AG09319 (cell line): ENCODE data around the gene ZFYVE16.

ENCODE experiments used
- DNase-seq: peaks from one replicate; pipeline ENCODE4 v3.0.0-alpha.2; 2010; ENCODE audit warnings: low read depth; ENCODE audit errors: extremely low read depth
- CTCF ChIP-seq: IDR thresholded peaks from 2 replicates; pipeline ENCODE4 v1.5.1; 2011; ENCODE audit warnings: low read depth, mild to moderate bottlenecking, inconsistent platforms, low read length, moderate library complexity

Gene ZFYVE16

GRCh38 chr5:80403782-80404181 lies 4.1 kb upstream of the ZFYVE16 start:
- TF ChIP-seq CTCF = no peak
- DNase-seq = no peak

GRCh38 chr5:80406980-80407734 lies 707 bp upstream of the ZFYVE16 start:
- DNase-seq = no peak
- no peak for TF ChIP-seq CTCF

DNA sequence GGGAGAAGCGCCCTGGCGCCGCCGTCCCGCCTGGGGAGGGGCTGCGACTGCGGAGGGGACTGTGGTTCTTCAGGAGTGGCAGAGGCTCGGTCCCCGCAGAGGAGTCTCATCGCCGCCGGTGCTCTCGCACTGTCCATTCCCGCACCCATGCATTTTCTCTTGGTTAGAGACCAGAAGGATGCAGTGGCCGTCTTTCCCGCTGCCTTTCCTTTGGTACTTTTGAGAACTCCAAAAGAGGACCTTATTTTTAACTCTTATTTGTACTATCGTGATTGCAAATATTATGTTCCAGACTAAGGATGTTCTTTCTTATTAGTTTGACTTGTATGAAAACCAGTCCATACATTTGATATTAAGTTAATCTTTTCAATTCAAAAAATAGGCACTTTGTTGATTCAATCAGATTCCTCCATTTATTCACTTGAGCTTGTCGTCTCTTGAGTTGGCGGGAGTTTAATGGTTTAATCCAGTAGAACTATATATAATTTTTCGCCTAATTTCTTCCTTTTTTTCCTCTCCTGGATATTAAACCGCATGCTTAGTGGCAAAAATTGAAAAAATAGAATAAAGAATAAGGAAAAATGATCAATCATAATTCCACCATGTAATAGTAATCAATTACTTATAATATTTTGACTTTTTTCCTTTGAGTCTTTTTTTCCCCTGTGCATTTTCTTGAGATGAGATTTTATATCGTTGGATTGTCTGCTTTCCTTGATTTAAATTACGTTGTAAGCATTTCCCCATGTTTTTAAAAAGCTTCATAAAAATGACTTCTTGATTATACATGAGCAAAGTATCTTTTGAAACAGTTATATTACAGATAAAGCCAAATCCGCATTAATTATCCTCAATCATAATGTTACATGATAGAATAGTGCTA lies 861 bp downstream of the ZFYVE16 start:
- no peak for TF ChIP-seq CTCF
- DNase-seq = no peak

DNA sequence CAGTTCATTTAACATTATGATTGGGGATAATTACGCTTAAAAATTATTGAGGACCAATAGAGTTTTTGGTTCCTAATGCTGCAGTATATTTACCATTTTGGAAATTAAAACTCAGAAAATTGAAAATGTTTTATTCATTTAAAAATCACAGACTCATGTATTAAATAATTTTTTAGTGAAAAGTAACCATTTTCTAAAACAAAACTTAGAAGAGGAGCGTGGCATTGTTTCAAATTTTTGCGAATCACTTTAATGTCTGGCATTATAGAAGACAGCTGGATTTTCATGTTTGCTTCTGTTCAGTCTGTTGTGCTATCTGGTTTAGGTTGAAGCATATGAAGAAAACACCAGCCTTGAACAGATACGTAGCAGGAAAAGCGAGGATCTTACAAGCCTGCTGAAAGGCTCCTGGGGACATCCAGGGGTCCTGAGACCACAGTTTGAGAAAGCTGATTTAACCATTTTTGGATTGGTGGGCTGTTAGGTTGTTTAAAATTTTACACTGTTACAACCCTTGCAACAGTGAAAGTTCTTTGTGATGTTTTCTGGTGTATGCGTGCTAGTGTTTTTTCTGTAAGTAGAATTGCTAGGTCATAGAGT lies 1.6 kb downstream of the ZFYVE16 start:
- TF ChIP-seq CTCF = no peak
- no peak for DNase-seq

GRCh38 chr5:80411589-80412219 lies 3.8 kb downstream of the ZFYVE16 start:
- no peak for DNase-seq
- no peak for TF ChIP-seq CTCF

GRCh38 chr5:80414113-80414512 lies 6.2 kb downstream of the ZFYVE16 start:
- DNase-seq = no peak

More at GRCh38 chr5:80414113-80414512, 6.2 kb downstream of the ZFYVE16 start:
- no peak for TF ChIP-seq CTCF
